Measurements from ENCODE around the gene SURF6.

GRCh38 chr9:133303266-133304157, 32.5 kb downstream of the SURF6 start:
- TF ChIP-seq CTCF (IDR thresholded peaks at IDR 0.05), result no peak
- no peak for TF ChIP-seq POLR2A (IDR thresholded peaks at IDR 0.05)
